ENCODE data around the gene MUC16. TPM values are rescaled to one million over a fixed set of nuclear protein-coding genes. Genes with fewer than 3 reads are reported as not detected.

Gene MUC16
- total and polyA plus RNA-seq, 2 of the 4 experiments (the other 2 are of a cell fraction) = not detected

GRCh38 chr19:9046694-9047093, 36.5 kb upstream of the MUC16 start:
- H3K27me3 ChIP-seq (ENCODE audit: control insufficient read depth, insufficient read depth, low read length) = no peaks in the 10 kb centered on the region
- TF ChIP-seq CEBPB (IDR thresholded peaks at IDR 0.05; ENCODE audit: low read depth, low read length) = no peak
- TF ChIP-seq POLR2A (IDR thresholded peaks at IDR 0.05; ENCODE audit: low read depth, low read length) = no peak
- TF ChIP-seq MXI1 (IDR thresholded peaks at IDR 0.05; ENCODE audit: borderline replicate concordance, low read depth, low read length) = no peak
- no peak for TF ChIP-seq USF2 (IDR thresholded peaks at IDR 0.05; ENCODE audit: low read depth, low read length)
- TF ChIP-seq CTCF (conservative IDR thresholded peaks at IDR 0.05; ENCODE audit: low read depth, low read length) = no peak
- TF ChIP-seq RCOR1 (IDR thresholded peaks at IDR 0.05; ENCODE audit: insufficient replicate concordance, low read length) = no peak
- TF ChIP-seq SMC3 (IDR thresholded peaks at IDR 0.05; ENCODE audit: low read depth, low read length) = no peak
- H3K4ac ChIP-seq (ENCODE audit: low read depth, low read length) = no peak overlapping the region
- no peaks in the 10 kb centered on the region for H3K4me1 ChIP-seq (ENCODE audit: control insufficient read depth, insufficient read depth, low read length)
- BruUV-seq (replicated peaks) = no TSS peak
- H2BK120ac ChIP-seq (ENCODE audit: low read depth, low read length) = no peak overlapping the region
- H4K20me1 ChIP-seq (ENCODE audit: insufficient read depth, low read length) = no peaks in the 10 kb centered on the region
- no peak overlapping the region for H3K27ac ChIP-seq (ENCODE audit: insufficient read depth, low read length)
- no peaks in the 10 kb centered on the region for H3K79me1 ChIP-seq (ENCODE audit: low read depth in 1 of 2, low read length in 2 of 2)
- dilution Hi-C loops (cut with HindIII; ENCODE audit: low sequenced_read_pairs, unreplicated experiment) (no loop called here), intact Hi-C loops (cut with micrococcal nuclease) (no loop called here), in situ Hi-C loops (cut with MboI; ENCODE audit: low sequenced_read_pairs) (no loop called here)
- no peak overlapping the region for H3K9ac ChIP-seq (ENCODE audit: low read depth, low read length)
- H2AK9ac ChIP-seq (replicated peaks; ENCODE audit: low read depth, low read length, poor library complexity) = no peak overlapping the region
- no CpG with 5 or more reads among the region's 4 CpGs for WGBS, 2 experiments (ENCODE audit: extremely low coverage in 2 of 2, insufficient read length in 1 of 2)
- no peak overlapping the region for H2AK5ac ChIP-seq (ENCODE audit: low read depth, low read length)
- H3K18ac ChIP-seq (ENCODE audit: low read depth, low read length) = no peak overlapping the region
- no peak for DNase-seq
- peaks cover 18% of the 10 kb centered on the region for H3K9me3 ChIP-seq (ENCODE audit: control insufficient read depth, insufficient read depth, low read length)
- no peaks in the 10 kb centered on the region for H3K36me3 ChIP-seq (ENCODE audit: control insufficient read depth, insufficient read depth, low read length)
- CTCF ChIA-PET = interaction anchor here (0.6 kb wide), 1 partner anchor 321 kb away, joined by 3 read pairs; no protein-coding TSS in a partner anchor
- ATAC-seq (ENCODE audit: low read depth) = no peak
- no peak overlapping the region for H4K8ac ChIP-seq (ENCODE audit: low read depth in 2 of 2, low read length in 2 of 2)
- H3K56ac ChIP-seq (ENCODE audit: extremely low read depth, insufficient read depth, low read length) = no peak overlapping the region
- no peak overlapping the region for H3K4me2 ChIP-seq (ENCODE audit: low read depth, low read length)
- H3K9me1 ChIP-seq (ENCODE audit: insufficient read depth, low read length) = no peaks in the 10 kb centered on the region
- no peak overlapping the region for H2BK20ac ChIP-seq (ENCODE audit: low read depth, low read length)
- H4K5ac ChIP-seq (ENCODE audit: low read depth, low read length) = no peak overlapping the region
- H4K91ac ChIP-seq (ENCODE audit: insufficient read depth, low read depth, low read length) = no peak overlapping the region
- POLR2A ChIA-PET (ENCODE audit: unreplicated experiment) = no interaction called here
- H3K4me3 ChIP-seq (ENCODE audit: insufficient read depth, low read depth, low read length) = no peak overlapping the region
- H2BK5ac ChIP-seq (ENCODE audit: low read depth, low read length, poor library complexity, severe bottlenecking) = no peak overlapping the region
- H3K23ac ChIP-seq (ENCODE audit: low read depth, low read length) = no peak overlapping the region
- no peak overlapping the region for H3K14ac ChIP-seq (replicated peaks; ENCODE audit: low read depth, low read length)
- no peak overlapping the region for H2AFZ ChIP-seq (replicated peaks; ENCODE audit: low read length, poor library complexity)
- no peak overlapping the region for H2BK15ac ChIP-seq (ENCODE audit: low read depth, low read length)
